Motor neuron (in vitro differentiated cells): Measurements from ENCODE around the gene LRRC7. TPM values are rescaled to one million over a fixed set of nuclear protein-coding genes. Genes with fewer than 3 reads are reported as not detected.

ENCODE experiments used
- ATAC-seq, 8 experiments: fragments of 200-7000 bp; cut with Tn5 transposase; replicated peaks in 6 of 8; 2 replicates each; pipeline ENCODE4 v1.8.0; 2021; ENCODE audit warnings: mild to moderate bottlenecking in 8 of 8, moderate library complexity in 8 of 8
- H3K27ac ChIP-seq, 2 donors: fragments of 250-450 bp; sonication (Bioruptor Pico); 2 replicates each; pipeline ENCODE4 v1.9.0; 2021; ENCODE audit warnings: antibody characterized with exemption in 2 of 2, mild to moderate bottlenecking in 2 of 2, moderate library complexity in 1 of 2
- H3K4me1 ChIP-seq, 2 donors: fragments of 250-450 bp; sonication (Bioruptor Pico); replicated peaks in 1 of 2; 2 replicates each; pipeline ENCODE4 v1.6.1; 2021; ENCODE audit warnings: antibody characterized with exemption in 2 of 2, mild to moderate bottlenecking in 2 of 2, moderate library complexity in 1 of 2
- H3K4me3 ChIP-seq, 5 donors: fragments of 250-450 bp; sonication (Bioruptor Pico); 2 replicates each; pipeline ENCODE4 v1.9.0; 2021; ENCODE audit warnings: antibody characterized with exemption in 5 of 5, mild to moderate bottlenecking in 5 of 5, moderate library complexity in 4 of 5
- whole genome bisulfite sequencing, 10 experiments: fragments of 450-650 bp; shearing (Covaris generic); methylation state at CpG; one replicate each; pipeline ENCODE4 v1.0.0; 2022; 5-methylcytosine and 5-hydroxymethylcytosine counted together
- in situ Hi-C, 9 experiments: fragments of 400-800 bp; cut with MboI; loops; one replicate each; pipeline ENCODE4 v1.15.0; 2021; ENCODE audit warnings: low sequenced_read_pairs in 9 of 9, low pct_unique_long_range_greater_than_20kb in 2 of 9; ENCODE audit not compliant: unreplicated experiment in 9 of 9
- total RNA-seq, 8 experiments: library from RNA; unstranded; fragments of 300-600 nt; gene quantifications; 2 replicates each; pipeline versions ENCODE4 v1.2.3 to v1.2.4, GENCODE V29; 2022

LRRC7 gene
- total RNA-seq, 8 experiments from 2014 or later: 0.51 to 41.6 (median 20.2) TPM

DNA sequence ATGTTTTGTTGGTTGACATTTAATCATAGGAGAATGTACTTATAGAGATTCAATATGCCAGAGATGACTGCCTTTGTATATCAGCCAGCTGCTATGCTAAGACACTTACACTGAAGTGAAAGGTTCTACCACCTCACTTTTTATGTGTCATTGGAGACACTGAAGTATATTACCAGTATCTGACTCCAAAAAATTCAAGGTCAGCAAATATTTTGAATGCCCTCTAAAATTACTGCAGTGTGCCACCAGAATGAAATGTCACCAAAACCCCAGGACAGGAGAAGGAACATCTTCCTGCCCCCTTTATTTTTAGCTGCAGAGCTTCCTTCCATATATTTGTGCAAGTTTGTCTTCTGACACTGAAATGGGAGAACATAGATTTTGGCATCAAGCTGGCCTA is 496.1 kb downstream of the LRRC7 start:
- peaks cover 3 to 9% of the 10 kb centered on the region in 2 donors for H3K4me1 ChIP-seq
- ATAC-seq: no peak
- in situ Hi-C loops: no loop called here
- H3K27ac ChIP-seq: no peak overlapping the region
- no peak overlapping the region for H3K4me3 ChIP-seq

DNA sequence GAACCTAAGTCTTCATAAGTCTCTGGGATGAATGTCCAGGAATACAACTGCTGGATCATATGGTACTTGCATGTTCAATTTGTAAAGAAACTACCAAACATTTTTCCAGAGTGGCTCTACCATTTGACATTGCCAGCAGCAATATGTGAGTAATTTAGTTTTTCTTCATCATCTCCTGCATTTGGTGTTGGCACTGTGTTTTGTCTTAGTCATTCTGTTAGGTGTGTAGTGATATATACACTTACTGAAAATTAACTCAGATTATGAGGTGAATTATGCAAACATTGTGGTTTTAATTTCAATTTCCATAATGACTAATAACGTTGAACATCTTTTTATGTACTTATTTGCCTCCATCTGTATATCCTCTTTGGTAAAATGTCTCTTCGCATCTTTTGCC is 499.0 kb downstream of the LRRC7 start:
- 25 to 94% (median 55%) methylated on average over 1 to 2 of the region's 2 CpGs; no CpG with 5 or more reads in 1 of the 10 experiments for WGBS, 10 experiments

DNA sequence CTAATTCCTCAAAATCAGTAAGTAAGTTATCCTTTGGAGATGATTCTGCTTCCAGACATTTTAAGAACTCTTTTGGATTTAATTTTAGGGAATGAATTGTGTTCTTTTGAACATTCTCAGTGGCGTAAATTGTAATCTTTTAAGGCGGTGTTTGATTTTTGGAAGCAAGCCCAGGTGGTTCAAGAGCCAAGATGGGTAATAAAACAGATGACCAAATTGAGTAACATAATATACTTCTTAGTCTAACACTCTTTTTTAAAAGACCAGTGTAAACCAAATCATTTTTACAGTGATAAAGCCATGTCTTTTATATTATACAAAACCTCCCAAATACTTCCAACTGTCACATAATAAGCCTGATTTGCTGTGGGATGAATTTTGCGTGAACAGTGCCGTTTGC is 503.9 kb downstream of the LRRC7 start:
- H3K4me1 ChIP-seq: peaks cover 10 to 24% of the 10 kb centered on the region in 2 donors
- ATAC-seq: peak in 1 of 8 experiments; percentile 22
- no peak overlapping the region for H3K4me3 ChIP-seq
- H3K27ac ChIP-seq: no peak overlapping the region
- WGBS, 10 experiments: 3 to 100% (median 83%) methylated on average over 2 to 4 of the region's 4 CpGs
- in situ Hi-C loops: no loop called here

More for the DNA sequence above, 499.0 kb downstream of the LRRC7 start:
- Histone ChIP-seq H3K27ac (no peak overlapping the region), H3K4me3 (no peak overlapping the region), H3K4me1 (peaks cover 0 to 11% of the 10 kb centered on the region in 2 donors)
- in situ Hi-C loops: no loop called here
- ATAC-seq: no peak

DNA sequence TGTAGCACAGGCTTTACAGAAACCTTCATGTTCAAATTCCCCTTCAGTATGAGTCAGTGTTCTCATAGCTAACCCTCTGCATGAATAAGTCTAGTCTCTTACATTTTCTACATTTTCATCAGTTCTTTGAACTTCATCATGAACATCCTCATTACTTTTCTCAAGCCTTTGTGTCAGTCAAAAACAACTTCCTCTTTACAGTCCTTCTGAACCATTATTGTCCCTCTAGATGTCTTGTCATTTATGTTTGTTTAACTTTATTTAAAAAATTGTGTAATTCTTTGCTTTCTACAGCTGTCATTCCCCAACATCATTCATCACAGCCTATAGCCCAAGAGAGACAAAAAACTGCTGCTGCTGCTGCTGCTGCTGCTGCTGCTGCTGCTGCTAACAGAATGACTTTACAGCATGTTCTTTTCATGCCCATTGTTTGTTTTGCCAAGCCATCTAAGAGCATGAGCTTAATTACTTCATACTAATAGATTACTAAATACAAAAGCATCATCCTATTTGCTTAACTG is 504.6 kb downstream of the LRRC7 start:
- in situ Hi-C loops: no loop called here
- peaks cover 10 to 24% of the 10 kb centered on the region in 2 donors for H3K4me1 ChIP-seq
- ATAC-seq: peak in 7 of 8 experiments; percentile 64 to 96 (median 82)
- H3K4me3 ChIP-seq: no peak overlapping the region
- H3K27ac ChIP-seq: no peak overlapping the region

DNA sequence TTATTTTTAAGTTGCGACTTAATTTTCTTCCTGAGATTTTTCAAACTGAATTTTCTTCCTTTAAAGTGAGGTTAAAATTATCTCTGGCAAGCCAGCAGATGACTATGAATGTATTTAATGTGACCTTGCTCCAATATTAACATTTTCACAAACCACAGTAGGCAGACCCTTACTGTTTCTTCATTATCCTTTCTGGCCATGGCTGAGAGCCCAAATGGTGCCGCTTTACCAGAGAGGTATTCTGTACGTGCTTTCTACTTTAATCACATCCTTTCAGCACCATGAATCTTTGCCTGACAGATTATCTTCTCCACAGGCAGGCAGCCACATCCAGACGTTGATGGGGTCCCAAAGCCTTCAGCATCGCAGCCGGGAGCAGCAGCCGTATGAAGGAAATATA is 508.0 kb downstream of the LRRC7 start:
- peaks cover 10 to 22% of the 10 kb centered on the region in 2 donors for H3K4me1 ChIP-seq
- no peak overlapping the region for H3K27ac ChIP-seq
- in situ Hi-C loops: no loop called here
- 28 to 100% (median 87%) methylated on average over 1 to 7 of the region's 7 CpGs for WGBS, 10 experiments
- no peak for ATAC-seq
- H3K4me3 ChIP-seq: no peak overlapping the region

DNA sequence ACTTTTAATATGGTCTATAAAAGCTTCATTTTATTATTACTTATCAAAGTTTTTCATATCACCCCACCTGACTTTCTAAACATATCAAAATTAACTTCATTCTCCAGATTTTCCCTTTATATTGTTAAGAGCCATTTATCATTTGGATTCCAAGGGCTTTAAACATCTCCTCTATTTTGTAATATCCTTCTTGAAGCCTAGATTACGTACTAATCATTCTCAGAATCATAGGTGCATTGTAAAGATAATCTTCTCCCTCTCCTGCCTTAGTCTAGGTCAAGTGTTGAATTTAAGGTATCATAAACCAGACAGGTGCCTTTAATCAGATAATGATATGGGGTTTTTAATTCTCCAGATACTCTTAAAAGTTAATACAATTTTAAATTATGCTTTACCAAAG is 509.3 kb downstream of the LRRC7 start:
- Histone ChIP-seq H3K4me1 (peaks cover 10 to 11% of the 10 kb centered on the region in 2 donors), H3K27ac (no peak overlapping the region), H3K4me3 (no peak overlapping the region)
- in situ Hi-C loops: no loop called here
- ATAC-seq: no peak
- 50 to 100% (median 90%) methylated on average over 1 of the region's 1 CpG; no CpG with 5 or more reads in 1 of the 10 experiments for WGBS, 10 experiments

DNA sequence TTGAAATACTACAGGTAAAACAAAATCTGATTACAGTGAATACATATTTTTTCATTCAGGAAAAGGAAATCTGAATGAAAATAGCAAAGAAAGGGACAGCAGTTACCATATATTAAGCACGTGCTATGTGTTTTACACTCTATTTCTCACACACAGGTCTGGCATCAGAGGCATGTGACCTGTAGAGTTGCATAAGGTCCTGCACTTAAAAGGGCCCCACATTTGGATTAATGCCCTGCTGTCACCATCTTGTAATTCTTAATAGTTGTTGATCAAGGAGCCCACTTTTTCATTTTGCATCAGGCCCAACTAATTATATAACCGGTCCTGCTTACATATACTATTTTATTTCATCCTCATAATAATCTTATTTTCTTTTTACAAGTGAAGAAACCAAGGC is 511.8 kb downstream of the LRRC7 start:
- Histone ChIP-seq H3K27ac (no peak overlapping the region), H3K4me3 (no peak overlapping the region), H3K4me1 (peaks cover 2 to 6% of the 10 kb centered on the region in 2 donors)
- in situ Hi-C loops: no loop called here
- ATAC-seq: no peak
- 0 to 100% (median 84%) methylated on average over 1 to 2 of the region's 2 CpGs for WGBS, 10 experiments

DNA sequence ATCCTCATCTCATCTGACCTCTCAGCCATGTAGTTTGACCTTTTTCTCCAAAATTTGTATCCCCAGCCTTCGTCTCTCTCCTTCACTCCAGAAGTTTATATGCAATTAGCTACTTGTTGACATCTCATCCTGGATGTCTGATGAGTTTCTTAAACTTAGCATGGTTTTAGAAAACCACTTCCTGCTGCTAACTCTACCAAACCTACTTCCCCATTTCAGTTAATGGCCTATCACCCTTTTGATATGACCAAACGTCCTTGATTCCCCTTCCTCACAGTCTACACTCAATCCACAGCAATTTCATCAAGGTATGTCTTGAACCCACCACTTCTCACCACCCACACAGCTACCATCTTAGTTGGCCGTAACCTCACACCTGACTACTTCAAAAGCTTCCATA is 515.8 kb downstream of the LRRC7 start:
- in situ Hi-C loops: no loop called here
- Histone ChIP-seq H3K4me1 (no peaks in the 10 kb centered on the region), H3K27ac (no peak overlapping the region), H3K4me3 (no peak overlapping the region)
- WGBS, 10 experiments: 21 to 90% (median 60%) methylated on average over 2 to 3 of the region's 3 CpGs
- ATAC-seq: no peak

DNA sequence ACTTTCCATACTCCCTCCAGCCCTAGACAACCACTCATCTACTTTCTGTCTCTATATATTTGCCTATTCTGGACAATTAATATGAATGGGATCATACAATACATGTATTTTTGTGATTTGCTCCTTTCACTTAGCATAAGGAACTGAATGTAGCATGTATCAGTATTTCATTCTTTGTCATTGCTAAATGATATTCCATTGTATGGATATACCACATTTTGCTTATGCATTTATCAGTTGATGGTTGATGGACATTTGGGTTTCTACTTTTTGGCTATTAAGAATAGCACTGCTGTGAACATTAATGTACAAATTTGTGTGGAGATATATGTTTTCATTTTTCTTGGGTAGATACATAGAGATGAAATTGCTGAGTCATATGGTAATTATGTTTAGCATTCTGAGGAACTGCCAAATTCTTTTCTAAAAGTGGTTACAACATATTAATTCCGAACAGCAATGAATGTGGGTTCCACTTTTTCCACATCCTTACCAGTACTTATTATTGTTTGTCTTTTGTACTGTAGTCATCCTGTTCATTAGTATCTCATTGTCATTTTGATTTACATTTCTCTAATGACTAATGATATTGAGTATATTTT is 516.7 kb downstream of the LRRC7 start:
- no peak for ATAC-seq
- no peak overlapping the region for H3K27ac ChIP-seq
- H3K4me1 ChIP-seq: no peaks in the 10 kb centered on the region
- whole genome bisulfite sequencing, 10 experiments: 56 to 100% (median 88%) methylated on average over 1 of the region's 1 CpG; no CpG with 5 or more reads in 1 of the 10 experiments
- no peak overlapping the region for H3K4me3 ChIP-seq
- in situ Hi-C loops: no loop called here

DNA sequence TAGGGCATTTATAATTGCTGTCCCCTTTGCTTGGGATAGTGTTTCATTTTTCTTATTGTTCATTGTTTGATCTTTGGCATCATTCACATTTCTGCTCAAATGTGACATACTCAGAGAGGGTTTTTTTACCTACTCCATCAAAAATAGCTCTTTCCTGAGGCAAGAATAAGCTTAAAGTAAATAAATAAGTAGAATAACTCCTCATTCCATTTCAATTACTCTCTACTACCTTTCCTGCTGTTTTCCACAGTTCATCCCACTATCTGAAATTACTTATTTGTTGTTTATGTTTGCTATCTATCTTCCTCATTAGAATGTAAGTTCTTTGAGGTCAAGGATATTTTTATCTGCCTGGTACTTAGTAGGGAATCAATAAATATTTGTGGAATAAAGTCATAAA is 517.8 kb downstream of the LRRC7 start:
- in situ Hi-C loops: no loop called here
- H3K4me1 ChIP-seq: no peaks in the 10 kb centered on the region
- no peak for ATAC-seq
- no peak overlapping the region for H3K27ac ChIP-seq
- no peak overlapping the region for H3K4me3 ChIP-seq

DNA sequence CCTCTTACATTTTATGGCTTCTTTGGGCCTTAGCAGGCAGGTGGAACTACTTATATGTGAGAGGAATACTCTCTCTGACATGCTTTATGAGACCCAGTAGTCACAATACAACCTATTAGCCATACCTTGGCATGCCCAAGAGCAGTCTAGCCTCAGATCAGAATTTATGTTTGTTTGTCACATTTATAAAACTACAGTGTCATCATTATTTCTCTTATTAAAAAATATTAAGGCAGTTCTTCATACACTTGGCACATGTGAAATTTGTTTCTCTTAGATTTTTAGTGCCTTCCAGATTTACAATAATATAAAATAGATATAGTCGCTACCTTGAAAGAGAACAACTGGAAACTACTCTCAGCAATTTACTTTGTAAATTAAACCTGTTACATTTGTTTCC is 519.2 kb downstream of the LRRC7 start:
- Histone ChIP-seq H3K4me3 (no peak overlapping the region), H3K27ac (no peak overlapping the region), H3K4me1 (peaks cover 0 to 4% of the 10 kb centered on the region in 2 donors)
- WGBS, 10 experiments: 75 to 100% (median 100%) methylated on average over 1 of the region's 1 CpG; no CpG with 5 or more reads in 2 of the 10 experiments
- in situ Hi-C loops: no loop called here
- no peak for ATAC-seq

DNA sequence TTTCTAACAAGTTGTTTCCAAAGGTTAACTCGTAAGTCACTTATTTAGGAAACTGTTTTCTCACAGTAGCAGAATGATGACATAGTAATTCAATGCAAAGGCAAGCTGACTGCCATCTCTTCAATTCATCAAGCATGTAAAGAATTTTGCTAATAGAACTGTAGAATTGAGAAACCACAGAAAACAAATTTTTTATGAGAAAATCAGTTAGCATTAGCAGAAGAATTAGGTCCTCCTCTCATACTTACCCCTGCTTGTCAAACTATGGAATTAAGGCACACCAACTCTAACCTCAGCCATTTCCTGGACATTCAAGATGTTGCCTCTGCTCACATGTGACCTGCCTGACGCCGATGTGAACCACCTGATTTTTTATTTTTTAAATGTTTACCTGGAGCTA is 522.4 kb downstream of the LRRC7 start:
- in situ Hi-C loops: no loop called here
- H3K4me3 ChIP-seq: no peak overlapping the region
- ATAC-seq: no peak
- WGBS, 10 experiments: 80 to 100% (median 92%) methylated on average over 1 to 3 of the region's 3 CpGs
- H3K27ac ChIP-seq: no peak overlapping the region
- peaks cover 3 to 14% of the 10 kb centered on the region in 2 donors for H3K4me1 ChIP-seq

DNA sequence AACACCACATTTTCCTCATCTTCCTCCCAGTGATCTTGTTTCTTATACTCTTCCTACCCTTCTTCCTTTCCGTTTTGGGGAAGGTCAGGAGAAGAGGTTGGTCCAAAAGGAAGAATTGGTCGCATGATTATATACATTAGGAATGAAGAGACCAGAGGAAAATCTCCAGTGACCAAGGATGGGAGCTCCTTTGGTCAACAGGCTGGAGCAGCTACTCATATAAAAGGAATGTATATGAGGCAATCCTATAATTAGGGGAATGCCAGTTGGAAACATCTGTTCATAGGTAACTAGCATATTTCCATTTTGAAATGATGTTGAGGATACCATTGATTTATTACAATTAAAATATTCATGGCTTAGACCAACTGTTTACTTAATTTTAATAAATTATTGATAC is 523.2 kb downstream of the LRRC7 start:
- in situ Hi-C loops: no loop called here

DNA sequence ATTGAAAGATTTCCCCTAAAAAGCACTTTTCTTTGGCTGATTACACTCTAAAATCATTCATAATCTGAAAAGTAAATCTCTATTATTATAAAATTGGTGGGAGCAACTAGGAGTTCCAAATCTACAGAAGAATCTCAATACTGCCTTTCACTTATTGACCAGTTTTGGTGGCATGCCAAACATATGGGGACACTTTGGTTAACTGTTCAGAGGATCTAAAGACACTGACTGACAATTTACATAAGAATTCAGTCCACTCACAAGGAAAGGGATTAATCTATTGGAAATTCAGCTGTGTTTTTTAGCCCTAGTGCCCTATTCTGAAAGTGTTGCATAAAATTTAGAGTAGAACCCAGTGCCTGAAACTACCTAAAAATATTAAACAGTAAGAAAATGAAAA is 524.1 kb downstream of the LRRC7 start:
- H3K27ac ChIP-seq: no peak overlapping the region
- ATAC-seq: no peak
- in situ Hi-C loops: no loop called here
- no peak overlapping the region for H3K4me3 ChIP-seq
- peaks cover 3 to 14% of the 10 kb centered on the region in 2 donors for H3K4me1 ChIP-seq

More for the DNA sequence above, 523.2 kb downstream of the LRRC7 start:
- ATAC-seq: peak in 1 of 8 experiments; percentile 59
- H3K4me1 ChIP-seq: peaks cover 3 to 14% of the 10 kb centered on the region in 2 donors
- 33 to 100% (median 88%) methylated on average over 1 to 2 of the region's 2 CpGs; no CpG with 5 or more reads in 2 of the 10 experiments for WGBS, 10 experiments
- no peak overlapping the region for H3K4me3 ChIP-seq
- H3K27ac ChIP-seq: no peak overlapping the region
